Hematopoietic multipotent progenitor cell treated with erythropoietin and hydrocortisone succinate and interleukin-3 and kit ligand, for 6 days (in vitro differentiated cells): ENCODE data around the gene ME1.
"Not testable (repeated sequence)": the region's sequence is repeated elsewhere in the genome, so short reads cannot be mapped to it uniquely, and the experiment has no call there.

Experiments used
- DNase-seq: peaks from one replicate; pipeline ENCODE4 v3.0.0-alpha.2; 2015

The ME1 gene

DNA sequence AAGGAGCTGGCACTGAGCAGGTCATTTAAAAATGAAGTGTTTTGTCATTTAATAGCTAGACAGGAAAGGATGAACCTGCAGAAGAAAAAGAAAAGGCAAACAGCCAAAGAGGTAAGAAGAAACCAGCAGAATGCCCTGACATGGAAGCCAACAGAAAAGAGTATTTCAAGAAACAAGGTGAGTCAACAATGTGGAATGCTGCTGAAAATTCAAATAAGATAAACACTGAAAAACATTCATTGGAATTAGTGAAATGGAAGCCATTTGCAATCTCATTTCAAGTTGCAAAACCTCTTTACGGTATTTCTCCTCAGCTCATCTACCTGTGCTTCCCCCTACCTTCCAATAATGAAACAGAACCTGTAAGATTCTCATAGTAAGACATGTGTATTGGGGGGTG, 178.1 kb downstream of the ME1 start:
- no peak for DNase-seq

DNA sequence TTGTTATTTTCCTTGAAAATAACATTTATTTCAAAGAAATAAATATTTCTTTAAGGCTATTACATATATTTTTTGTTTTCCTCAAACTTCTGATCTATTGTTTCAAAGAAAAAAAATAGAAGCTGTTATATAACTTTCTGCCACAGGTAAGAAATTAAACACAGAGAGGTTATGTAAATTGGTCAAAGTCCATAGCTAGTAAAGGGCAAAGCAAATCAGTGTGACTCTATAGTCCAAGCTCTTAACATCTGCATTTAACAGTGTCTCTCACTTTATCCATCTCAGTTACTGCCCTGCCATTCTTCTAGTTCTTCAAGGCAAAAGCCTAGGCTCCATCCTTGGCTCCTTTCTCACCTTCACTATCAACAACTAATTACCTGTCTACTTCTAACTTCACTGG, 180.6 kb downstream of the ME1 start:
- no peak for DNase-seq

DNA sequence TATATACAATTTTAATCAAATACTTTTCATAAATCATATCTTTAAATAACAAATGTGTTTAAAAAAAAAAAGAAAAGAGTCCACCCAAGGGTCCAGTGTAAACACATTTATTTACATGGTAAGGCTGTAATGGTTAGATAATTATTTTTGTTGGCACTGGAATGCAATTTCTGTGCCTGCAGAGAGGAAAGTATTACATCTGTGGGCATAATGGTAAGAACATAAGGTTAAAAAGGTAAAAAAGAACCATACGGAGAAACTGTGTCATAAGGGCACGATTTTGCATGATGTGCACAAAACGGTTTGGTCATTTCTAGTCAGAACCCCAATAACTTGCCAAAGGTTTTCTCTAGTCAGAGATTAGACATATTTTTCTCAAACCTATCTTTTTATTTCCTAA, 183.4 kb downstream of the ME1 start:
- DNase-seq: no peak

GRCh38 chr6:83231146-83231545, 199.7 kb downstream of the ME1 start:
- DNase-seq: no peak

GRCh38 chr6:83226517-83226916, 204.3 kb downstream of the ME1 start:
- no peak for DNase-seq

- peak; percentile 69 for DNase-seq
Measured at GRCh38 chr6:83221889-83222479, 208.9 kb downstream of the ME1 start.

GRCh38 chr6:83221276-83221675, 209.6 kb downstream of the ME1 start:
- no peak for DNase-seq

GRCh38 chr6:83220121-83220520, 210.7 kb downstream of the ME1 start:
- DNase-seq: no peak

DNA sequence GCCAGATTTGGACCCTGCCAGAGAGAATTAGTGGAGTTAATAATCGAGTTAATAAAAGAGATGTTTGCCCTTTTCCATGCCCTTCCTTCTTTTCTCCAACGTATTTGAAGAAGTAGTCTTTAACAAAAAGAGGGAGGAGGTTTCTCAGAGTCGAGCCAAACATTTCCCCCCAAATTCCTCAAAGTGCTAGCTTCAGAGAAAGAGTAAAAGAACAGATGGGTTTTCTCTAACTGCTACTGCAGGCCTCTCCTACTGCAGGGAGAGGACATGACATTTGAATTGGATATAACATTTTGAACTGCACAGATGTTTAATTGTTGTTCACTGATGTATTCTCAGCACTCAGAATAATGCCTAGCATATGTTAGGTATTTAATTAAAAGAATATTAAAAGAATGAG, 212.2 kb downstream of the ME1 start:
- DNase-seq: no peak

- no peak for DNase-seq
Measured at GRCh38 chr6:83216806-83217205, 214.0 kb downstream of the ME1 start.

DNA sequence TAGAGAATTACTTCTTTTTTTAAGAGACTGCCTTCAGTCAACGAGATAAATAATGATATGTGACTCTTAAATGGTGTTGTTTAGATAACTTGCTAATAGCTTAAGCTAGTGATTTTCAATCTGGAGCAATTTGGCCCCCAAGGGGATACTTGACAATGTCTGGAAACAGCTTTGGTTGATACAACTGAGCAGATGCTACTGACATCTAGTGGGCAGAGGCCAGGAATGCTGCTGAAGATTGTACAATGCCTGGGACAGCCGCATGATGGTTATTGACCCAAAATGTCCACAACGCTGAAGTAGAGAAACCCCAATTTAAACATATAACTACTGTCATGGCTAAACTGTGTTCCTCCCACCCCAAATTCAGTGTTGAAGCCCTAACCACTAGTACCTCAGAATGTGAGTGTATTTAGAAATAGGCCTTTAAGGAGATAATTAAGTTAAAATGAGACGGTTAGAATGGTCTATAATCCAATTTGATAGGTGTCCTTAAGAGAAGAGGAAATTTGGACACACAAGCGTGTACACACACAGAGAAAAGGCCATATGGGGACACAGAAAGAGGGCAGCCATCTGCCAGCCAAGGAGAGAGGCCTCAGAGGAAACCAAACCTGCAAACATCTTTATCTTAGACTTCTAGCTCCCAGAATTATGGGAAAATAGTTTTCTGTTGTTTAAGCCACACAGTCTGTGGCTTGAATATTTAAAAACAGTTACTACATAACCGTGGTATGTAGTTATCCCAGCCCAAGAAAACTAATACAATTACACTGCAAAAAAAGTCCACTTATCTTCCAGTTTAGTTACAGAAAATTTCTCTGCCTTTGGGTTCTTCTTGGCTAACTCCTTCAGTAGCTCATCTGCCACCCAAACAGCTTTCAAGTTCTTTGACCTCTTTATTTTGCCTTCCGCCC, 215.5 kb downstream of the ME1 start:
- DNase-seq: peak; percentile 89

- no peak for DNase-seq
Measured at GRCh38 chr6:83202031-83202430, 228.8 kb downstream of the ME1 start.

DNA sequence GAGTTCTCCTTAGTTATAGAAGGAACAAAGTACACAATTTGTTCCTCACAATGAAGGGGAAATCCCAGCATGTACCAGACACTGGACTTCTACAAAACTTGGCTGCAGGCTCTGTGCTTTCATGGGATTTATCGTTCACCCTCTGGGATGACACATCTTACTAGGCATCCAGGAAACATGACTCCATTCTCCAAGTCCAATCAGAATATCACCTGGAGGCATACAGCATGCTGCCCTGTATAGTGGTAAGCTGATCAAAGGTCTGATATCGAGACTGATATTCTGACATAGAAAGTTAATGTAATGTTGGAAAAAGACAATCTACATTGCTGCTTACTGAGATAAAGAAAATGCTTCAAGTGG, 231.0 kb downstream of the ME1 start:
- DNase-seq: no peak

DNA sequence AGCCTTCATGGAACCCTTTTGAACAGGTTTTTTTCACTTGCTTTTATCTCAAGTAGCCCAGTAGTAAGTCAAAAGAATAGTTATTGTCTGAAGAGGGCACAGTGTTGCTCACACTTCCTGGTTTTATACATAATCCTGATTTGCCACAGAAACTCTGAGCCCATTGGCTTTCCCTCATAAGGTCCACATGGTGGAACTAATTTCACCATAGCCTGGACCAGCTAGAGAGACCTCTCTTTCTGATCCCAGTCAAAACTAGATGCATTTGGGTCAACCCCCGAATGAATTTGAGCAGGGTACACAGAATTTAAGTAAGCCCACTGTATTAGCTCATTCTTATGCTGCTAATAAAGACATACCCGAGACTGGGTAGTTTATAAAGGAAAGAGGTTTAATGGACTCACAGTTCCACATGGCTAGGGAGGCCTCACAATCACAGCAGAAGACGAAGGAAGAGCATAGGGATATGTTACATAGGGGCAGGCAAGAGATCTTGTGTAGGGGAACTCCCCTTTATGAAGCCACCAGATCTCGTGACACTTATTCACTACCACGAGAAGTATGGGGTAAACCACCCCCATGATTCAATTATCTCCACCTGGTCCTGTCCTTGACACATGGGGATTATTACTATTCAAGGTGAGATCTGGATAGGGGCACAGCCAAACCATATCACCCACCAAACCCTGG, 231.5 kb downstream of the ME1 start:
- DNase-seq: no peak

GRCh38 chr6:83198486-83199172, 232.2 kb downstream of the ME1 start:
- DNase-seq: no peak

GRCh38 chr6:83193747-83194566, 236.9 kb downstream of the ME1 start:
- peak; percentile 11 for DNase-seq

DNA sequence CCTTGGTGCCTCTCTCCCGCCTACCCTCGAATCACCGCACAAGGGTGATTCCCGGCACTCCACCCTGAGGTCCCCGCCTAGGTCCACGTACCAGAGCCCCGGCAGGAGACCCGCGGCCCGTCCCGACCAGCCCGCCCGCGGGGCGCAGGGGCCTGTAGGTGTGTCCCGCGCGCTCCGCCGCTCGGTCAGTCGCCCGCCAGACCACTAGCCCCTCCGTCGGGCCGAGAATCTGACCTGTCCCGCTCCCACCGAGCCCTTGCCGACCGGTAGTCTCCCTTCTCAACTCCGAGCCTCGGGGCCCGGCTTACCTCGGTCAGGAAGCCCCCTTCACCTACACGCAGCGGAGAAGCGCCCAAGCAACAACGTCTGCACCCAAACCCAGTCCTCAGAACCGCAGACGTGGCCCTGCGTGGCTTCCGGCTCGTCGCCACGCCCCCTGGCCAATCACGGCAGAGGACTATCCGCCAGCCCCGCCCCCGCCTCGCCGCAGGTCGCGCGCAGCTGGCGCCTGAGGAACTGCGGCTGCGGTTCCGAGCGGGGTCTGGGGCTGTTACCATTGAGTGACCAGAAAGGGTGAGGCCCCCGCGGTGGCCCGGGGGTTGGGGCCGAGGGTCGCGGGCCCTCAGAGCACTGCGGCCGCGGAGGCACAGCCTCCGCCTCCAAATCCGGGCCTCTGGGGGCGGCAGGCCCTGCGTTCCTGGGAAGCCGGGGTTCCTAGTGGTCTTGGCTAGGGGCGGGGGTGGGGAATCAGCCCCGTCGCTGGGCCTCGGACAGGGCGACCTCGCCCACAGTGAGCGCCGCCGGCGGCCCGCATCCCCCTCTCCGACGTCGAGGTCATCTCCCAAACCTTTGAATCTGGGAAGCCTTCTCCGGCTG, 237.7 kb downstream of the ME1 start, which contains the start of the genes PGM3 and RWDD2A:
TSS of gene PGM3 (minus strand) at position 395 of the 876 bp plus-strand sequence. CDS start 2,253 bp downstream, outside the sequence.
TSS of gene RWDD2A (plus strand) at position 487 of the 876 bp plus-strand sequence. CDS start 1,095 bp downstream, outside the sequence.
- peak; percentile 92 for DNase-seq

DNA sequence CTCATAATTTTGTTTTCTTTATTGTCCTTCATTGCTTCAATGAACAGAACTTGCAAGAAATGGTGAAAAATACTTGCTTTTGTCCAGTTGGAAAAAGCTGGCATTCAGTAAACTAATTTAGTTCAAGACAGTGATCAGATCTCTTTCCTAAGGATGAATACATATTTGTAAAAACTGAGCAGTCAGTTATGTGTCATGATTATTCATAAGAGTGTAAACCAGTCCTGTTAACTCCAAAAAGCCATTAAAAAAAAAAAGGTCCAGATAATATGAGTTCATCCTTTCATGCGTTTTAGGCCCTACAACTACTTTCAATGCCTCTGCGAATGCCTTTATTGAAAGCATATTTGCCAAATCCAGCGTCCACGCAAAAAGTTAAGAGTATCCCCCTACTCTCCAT, 238.4 kb downstream of the ME1 start:
- DNase-seq: no peak

GRCh38 chr6:83191974-83192373, 238.9 kb downstream of the ME1 start:
- DNase-seq: not testable (repeated sequence)

DNA sequence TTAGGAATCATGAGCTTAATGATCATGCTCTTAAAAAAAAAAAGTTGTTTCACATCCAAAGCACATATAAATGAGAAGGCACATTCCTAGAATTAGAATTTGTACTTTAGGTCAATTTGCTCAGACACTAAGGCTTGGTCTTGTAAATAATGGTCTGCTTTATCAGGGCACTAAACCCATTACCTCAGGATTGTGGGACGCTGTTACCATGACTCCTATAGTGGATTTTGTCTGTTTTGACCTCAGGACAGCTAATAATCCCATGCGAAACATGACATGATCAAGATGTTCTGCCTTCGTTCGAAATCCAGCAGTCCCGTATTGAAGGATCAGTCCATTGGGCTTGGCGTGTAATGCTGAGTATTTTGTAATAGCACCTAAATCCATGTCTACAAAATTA, 240.2 kb downstream of the ME1 start:
- no peak for DNase-seq

- no peak for DNase-seq
Measured at GRCh38 chr6:83188501-83188900, 242.3 kb downstream of the ME1 start.
